Fibroblast of skin of back (primary cell): ENCODE results near the gene GFRA1.
"Not testable (repeated sequence)": the region's sequence is repeated elsewhere in the genome, so short reads cannot be mapped to it uniquely, and the experiment has no call there.

ENCODE experiments used
- DNase-seq: peaks from one replicate; pipeline ENCODE4 v3.0.0-alpha.2; 2013

The GFRA1 gene

GRCh38 chr10:116056445-116057293 is 216.3 kb downstream of the GFRA1 start:
- no peak for DNase-seq

- no peak for DNase-seq
Observed at GRCh38 chr10:116055917-116056252, 217.1 kb downstream of the GFRA1 start.

DNA sequence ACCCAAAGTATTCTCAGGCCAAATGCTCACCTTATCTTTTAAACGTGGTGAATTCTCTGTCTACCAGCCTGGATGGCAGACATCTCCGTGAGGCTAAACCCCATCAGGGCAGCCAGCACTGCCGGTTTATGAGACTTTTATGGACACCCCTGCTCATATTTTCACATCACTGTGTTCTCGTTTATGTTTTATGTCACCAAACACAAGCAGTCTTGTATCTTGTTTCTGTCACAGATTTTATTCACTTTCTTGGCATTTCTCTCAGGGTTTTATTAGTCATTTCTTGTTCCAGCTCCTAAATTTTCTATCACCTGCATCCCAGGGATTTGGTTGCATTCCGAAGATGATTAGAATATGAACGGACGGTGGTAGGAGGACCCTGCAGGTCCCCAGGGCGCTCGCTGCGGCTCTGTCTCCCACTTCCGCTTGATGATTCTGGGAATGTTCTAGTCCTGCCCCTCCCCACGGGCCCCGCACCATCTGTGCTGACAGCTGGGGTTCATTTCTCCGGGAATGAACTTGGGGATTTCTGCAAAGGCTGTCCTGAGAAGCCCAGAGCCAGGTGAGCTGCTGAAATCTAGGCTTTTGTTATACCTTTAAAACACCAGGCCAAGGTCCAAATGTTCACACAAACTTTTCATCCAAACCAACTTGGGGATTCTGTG is 217.6 kb downstream of the GFRA1 start:
- peak; percentile 12 for DNase-seq

DNA sequence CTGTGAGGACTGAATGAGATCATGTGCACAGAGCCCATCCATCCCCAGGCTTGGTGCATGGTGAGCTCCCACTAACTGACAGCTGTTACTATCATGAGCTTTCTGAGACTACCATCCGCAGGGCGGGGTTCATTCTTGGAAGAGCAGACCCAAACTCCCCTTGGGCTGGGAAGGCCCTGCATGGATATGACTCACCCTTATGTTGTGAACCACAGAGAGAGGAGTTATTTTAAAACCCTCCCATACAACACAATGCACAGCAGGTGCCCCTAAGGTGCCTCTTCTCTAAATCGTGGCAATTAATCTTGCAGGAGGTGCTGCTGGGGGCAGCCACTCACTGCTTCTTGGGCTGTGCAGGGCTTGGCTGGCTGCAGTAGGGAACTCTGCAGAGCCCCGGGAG is 219.1 kb downstream of the GFRA1 start:
- no peak for DNase-seq

DNA sequence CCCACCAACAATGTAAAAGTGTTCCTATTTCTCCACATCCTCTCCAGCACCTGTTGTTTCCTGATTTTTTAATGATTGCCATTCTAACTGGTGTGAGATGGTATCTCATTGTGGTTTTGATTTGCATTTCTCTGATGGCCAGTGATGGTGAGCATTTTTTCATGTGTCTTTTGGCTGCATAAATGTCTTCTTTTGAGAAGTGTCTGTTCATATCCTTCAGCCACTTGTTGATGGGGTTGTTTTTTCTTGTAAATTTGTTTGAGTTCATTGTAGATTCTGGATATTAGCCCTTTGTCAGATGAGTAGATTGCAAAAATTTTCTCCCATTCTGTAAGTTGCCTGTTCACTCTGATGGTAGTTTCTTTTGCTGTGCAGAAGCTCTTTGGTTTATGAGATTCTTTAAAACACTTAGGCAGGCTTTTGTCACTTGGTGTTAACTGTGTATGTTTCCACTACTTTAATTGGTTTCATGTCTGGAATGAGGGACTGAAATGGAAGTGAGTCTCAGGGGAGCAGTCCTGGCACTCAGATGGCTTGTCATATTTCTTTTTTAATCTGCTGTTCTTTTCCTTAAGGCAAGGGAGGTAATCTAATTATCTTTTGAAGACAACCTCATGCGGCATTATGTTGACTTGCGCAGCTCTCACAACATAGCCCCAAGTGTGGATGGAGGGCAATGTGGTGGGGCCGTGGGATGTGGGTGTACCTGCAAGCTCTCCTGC is 219.8 kb downstream of the GFRA1 start:
- DNase-seq = not testable (repeated sequence)

DNA sequence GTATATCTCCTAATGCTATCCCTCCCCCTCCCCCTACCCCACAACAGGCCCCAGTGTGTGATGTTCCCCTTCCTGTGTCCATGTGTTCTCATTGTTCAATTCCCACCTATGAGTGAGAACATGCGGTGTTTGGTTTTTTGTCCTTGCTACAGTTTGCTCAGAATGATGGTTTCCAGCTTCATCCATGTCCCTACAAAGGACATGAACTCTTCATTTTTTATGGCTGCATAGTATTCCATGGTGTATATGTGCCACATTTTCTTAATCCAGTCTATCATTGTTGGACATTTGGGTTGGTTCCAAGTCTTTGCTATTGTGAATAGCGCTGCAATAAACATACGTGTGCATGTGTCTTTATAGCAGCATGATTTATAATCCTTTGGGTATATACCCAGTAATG is 220.5 kb downstream of the GFRA1 start:
- not testable (repeated sequence) for DNase-seq

DNA sequence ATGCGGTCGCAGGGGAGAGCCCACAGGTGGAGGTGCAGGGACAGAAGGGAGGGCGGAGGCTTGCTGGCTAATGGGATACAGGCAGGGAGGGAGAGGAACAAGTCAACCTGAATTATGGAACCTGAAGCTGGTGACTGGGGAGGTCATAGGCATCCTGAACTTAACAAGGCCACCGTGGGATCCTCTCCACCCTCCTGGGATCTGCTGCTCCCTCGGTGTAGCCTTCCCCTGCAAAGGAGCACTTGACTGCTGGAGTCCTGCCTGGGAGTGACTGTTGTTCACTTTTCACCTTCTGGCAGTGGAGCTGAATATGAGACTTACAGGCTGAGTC is 223.1 kb downstream of the GFRA1 start:
- DNase-seq = no peak

DNA sequence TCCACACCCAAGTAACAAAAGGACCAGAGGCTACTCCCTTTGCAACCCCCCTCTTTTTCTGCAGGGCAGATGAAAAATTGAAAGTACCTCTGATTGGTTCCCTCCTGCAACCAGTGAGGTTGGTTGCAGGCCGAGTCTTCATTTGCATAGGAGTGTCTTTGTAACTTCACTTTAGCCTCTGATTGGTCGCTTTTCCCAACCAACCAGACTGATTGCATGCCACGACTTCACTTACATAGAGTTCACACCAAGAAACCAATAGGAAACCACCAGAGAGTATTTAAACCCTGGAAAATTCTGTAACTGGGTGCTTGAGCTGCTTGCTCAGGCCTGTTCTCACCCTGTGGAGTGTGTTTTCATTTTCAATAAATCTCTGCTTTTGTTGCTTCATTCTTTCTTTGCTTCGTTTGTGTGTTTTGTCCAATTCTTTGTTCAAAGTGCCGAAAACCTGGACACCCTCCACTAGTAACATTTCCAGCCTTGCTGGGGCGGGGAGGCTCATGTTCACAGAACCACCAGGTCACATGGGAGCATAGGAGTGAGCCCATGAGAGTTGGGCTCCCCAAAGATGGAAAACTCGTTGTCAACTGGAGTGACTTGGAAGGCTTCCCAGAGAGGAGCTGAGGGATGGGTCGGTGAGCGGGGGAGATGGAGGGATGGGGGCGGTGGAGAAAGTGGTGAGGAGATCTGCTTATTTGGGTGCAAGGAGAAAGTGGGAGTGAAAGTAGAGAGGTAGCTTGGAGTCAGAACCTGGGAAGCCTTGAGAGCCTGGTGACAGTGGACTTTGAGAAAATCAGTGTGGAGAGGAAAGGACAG is 223.6 kb downstream of the GFRA1 start:
- DNase-seq = no peak

DNA sequence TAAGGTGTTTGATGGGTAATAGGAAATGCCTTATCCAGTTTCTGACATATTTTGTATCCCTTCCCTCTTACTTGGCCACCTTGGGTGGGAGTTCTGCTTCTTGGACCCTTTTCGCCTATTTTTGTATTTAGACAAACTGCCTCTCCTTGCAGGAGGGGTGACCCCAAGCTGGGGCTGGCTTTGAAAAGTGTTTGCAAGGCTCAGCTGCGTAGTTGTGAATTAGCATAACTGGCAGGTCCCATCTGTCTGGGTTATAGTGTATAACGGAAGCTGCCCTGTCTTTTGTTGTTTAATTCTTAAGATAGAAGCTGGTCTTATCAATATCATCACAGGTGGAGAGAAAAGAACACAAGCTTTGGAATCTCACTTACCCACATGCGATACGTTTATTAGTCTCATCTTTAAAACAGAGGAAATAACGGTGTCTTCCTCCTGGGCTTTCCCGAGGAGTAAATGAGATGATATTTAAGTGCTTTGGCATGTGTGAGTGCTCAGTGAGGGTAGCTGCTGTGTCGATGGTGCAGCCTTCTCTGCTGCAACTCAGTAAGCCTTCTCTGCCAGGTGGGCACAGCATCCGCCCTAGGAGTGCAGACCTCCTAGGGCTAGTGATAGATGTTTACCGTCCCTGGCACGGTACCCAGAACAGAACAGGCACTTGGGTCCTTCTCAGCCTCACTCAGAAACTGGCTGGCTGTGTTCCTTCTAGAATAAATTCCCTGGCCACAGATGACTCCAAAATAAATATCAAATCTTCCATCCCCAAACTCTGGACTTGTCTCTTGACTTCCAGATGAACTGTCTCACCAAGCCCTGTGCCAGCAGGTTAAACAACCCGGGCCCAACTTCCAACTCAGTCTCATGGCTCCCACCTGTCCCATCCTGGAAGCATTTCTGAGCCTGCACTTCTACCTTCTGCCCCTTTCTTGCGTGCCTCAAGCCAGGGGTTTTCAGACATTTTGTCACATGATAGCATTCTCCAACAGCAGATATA is 227.3 kb downstream of the GFRA1 start:
- no peak for DNase-seq

- DNase-seq = peak; percentile 65
Observed at GRCh38 chr10:116044801-116045248, 228.2 kb downstream of the GFRA1 start.

- DNase-seq = no peak
Observed at GRCh38 chr10:116043861-116044260, 229.1 kb downstream of the GFRA1 start.

GRCh38 chr10:116043304-116043703 is 229.7 kb downstream of the GFRA1 start:
- no peak for DNase-seq

GRCh38 chr10:116041948-116042347 is 231.1 kb downstream of the GFRA1 start:
- no peak for DNase-seq

GRCh38 chr10:116039612-116040011 is 233.4 kb downstream of the GFRA1 start:
- DNase-seq = no peak

DNA sequence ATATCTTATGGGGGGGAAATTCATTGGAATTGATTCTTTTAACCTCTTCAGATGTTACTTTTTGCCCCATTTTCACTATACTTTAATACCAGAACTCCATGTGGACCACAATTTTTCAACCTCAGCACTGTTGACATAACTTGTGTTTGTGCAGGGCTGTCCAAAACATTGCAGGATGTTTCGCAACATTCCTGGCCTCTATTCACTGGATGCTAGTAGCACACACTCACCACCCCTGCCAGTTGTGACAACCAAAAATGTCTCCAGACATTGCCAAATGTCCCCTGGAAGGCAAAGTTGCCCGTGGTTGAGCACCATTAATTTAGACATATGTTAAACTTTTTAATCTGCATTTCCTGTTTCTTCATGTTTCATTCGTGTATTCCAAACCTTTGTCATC is 234.7 kb downstream of the GFRA1 start:
- peak; percentile 42 for DNase-seq

- not testable (repeated sequence) for DNase-seq
Observed at GRCh38 chr10:116035406-116035805, 237.6 kb downstream of the GFRA1 start.

GRCh38 chr10:116030576-116030975 is 242.4 kb downstream of the GFRA1 start:
- DNase-seq = no peak

GRCh38 chr10:116029826-116030225 is 243.2 kb downstream of the GFRA1 start:
- no peak for DNase-seq

GRCh38 chr10:116027355-116027754 is 245.7 kb downstream of the GFRA1 start:
- no peak for DNase-seq

GRCh38 chr10:116026725-116027124 is 246.3 kb downstream of the GFRA1 start:
- DNase-seq = no peak

- no peak for DNase-seq
Observed at GRCh38 chr10:116026315-116026714, 246.7 kb downstream of the GFRA1 start.
